Endodermal cell (in vitro differentiated cells): ENCODE measurements around the gene GTF3C2. TPM values are rescaled to one million over a fixed set of nuclear protein-coding genes. Genes with fewer than 3 reads are reported as not detected.

Experiments used
- DNase-seq: peaks from one replicate; pipeline ENCODE4 v3.0.0-alpha.2; 2017
- H3K27ac ChIP-seq: 2 replicates; pipeline ENCODE4 v1.5.1; 2013; ENCODE audit warnings: mild to moderate bottlenecking, low read depth, low read length, moderate library complexity
- H3K27me3 ChIP-seq: 2 replicates; pipeline ENCODE4 v1.6.1; 2013; ENCODE audit warnings: mild to moderate bottlenecking, low read length, moderate library complexity; ENCODE audit not compliant: insufficient read depth, control insufficient read depth, poor library complexity, severe bottlenecking
- H3K36me3 ChIP-seq: 2 replicates; pipeline ENCODE4 v1.7.0; 2013; ENCODE audit warnings: mild to moderate bottlenecking, low read length, moderate library complexity; ENCODE audit not compliant: control insufficient read depth, insufficient read depth
- H3K4me1 ChIP-seq: one replicate; pipeline ENCODE4 v1.7.0; 2013; ENCODE audit warnings: low read length; ENCODE audit not compliant: control insufficient read depth, insufficient read depth
- H3K4me3 ChIP-seq: 2 replicates; pipeline ENCODE4 v1.5.1; 2013; ENCODE audit warnings: mild to moderate bottlenecking, low read length, moderate library complexity
- H3K9ac ChIP-seq: 2 replicates; pipeline ENCODE4 v1.6.1; 2013; ENCODE audit warnings: mild to moderate bottlenecking, low read length, moderate library complexity; ENCODE audit not compliant: poor library complexity, severe bottlenecking; ENCODE audit errors: extremely low read depth
- H3K9me3 ChIP-seq: 2 replicates; pipeline ENCODE4 v1.6.1; 2013; ENCODE audit warnings: mild to moderate bottlenecking, low read length, moderate library complexity; ENCODE audit not compliant: control insufficient read depth
- H3K27ac Mint-ChIP-seq: 2 replicates; pipeline ENCODE4 v1.8.0; 2020; ENCODE audit warnings: mixed read lengths
- H3K27me3 Mint-ChIP-seq: 2 replicates; pipeline ENCODE4 v1.8.0; 2021; ENCODE audit warnings: mild to moderate bottlenecking, mixed read lengths; ENCODE audit not compliant: insufficient read depth
- H3K36me3 Mint-ChIP-seq: 2 replicates; pipeline ENCODE4 v1.8.0; 2020; ENCODE audit warnings: low read depth, mixed read lengths
- H3K4me1 Mint-ChIP-seq: 2 replicates; pipeline ENCODE4 v1.8.0; 2020; ENCODE audit warnings: mixed read lengths
- H3K4me3 Mint-ChIP-seq: 2 replicates; pipeline ENCODE4 v1.8.0; 2020; ENCODE audit warnings: mild to moderate bottlenecking, moderate library complexity, mixed read lengths
- H3K9me3 Mint-ChIP-seq: 2 replicates; pipeline ENCODE4 v1.8.0; 2020; ENCODE audit warnings: mild to moderate bottlenecking, mixed read lengths
- CTCF ChIP-seq: fragments of 200-600 bp; sonication (generic); conservative IDR thresholded peaks from 2 replicates; pipeline ENCODE4 v1.5.0; 2021; ENCODE audit warnings: antibody characterized with exemption, mild to moderate bottlenecking
- WGBS, 2 experiments: methylation state at CpG; one replicate each; pipeline versions ENCODE4 v1.1.5 to v1.1.7; 2013; ENCODE audit warnings: missing lambda C conversion rate in 2 of 2, mixed read lengths in 1 of 2; ENCODE audit not compliant: insufficient coverage in 1 of 2, insufficient read length in 1 of 2; 5-methylcytosine and 5-hydroxymethylcytosine counted together
- total RNA-seq, 2 donors: library from RNA; stranded (reverse); fragmentation: NEBNext Ultra II Directional in 1 of 2; extraction: Animal tissue kit (Norgen Biotek cat#: 25700) in 1 of 2; gene quantifications; 2 replicates in 1 of 2; 3 replicates in 1 of 2; pipeline ENCODE4 v1.2.1, GENCODE V29; 2021

GTF3C2 gene
- total RNA-seq, 2 donors from 2014 or later = 105 to 120 TPM

GRCh38 chr2:27393225-27393624, 36.7 kb upstream of the GTF3C2 start:
- H3K9ac ChIP-seq = no peak overlapping the region
- peaks cover 31% of the 10 kb centered on the region for H3K36me3 Mint-ChIP-seq
- DNase-seq = no peak
- TF ChIP-seq CTCF = no peak
- no peaks in the 10 kb centered on the region for H3K4me1 ChIP-seq
- no peak overlapping the region for H3K4me3 Mint-ChIP-seq
- H3K4me3 ChIP-seq = no peak overlapping the region
- H3K27me3 Mint-ChIP-seq = no peaks in the 10 kb centered on the region
- no peaks in the 10 kb centered on the region for H3K27me3 ChIP-seq
- no peaks in the 10 kb centered on the region for H3K9me3 Mint-ChIP-seq
- H3K9me3 ChIP-seq = no peaks in the 10 kb centered on the region
- H3K4me1 Mint-ChIP-seq = peaks cover 2% of the 10 kb centered on the region
- H3K27ac ChIP-seq = no peak overlapping the region
- no peak overlapping the region for H3K27ac Mint-ChIP-seq
- peaks cover 20% of the 10 kb centered on the region for H3K36me3 ChIP-seq
- 96 to 97% methylated on average over 21 to 33 of the region's 33 CpGs for WGBS, 2 experiments

- Histone ChIP-seq H3K9ac (no peak overlapping the region), H3K36me3 (peaks cover 25% of the 10 kb centered on the region), H3K4me3 (no peak overlapping the region), H3K4me1 (no peaks in the 10 kb centered on the region), H3K27ac (no peak overlapping the region), H3K27me3 (no peaks in the 10 kb centered on the region), H3K9me3 (no peaks in the 10 kb centered on the region)
- Mint-ChIP-seq H3K27ac (no peak overlapping the region), H3K4me3 (no peak overlapping the region), H3K27me3 (no peaks in the 10 kb centered on the region), H3K4me1 (no peaks in the 10 kb centered on the region), H3K9me3 (no peaks in the 10 kb centered on the region), H3K36me3 (peaks cover 42% of the 10 kb centered on the region)
- WGBS, 2 experiments = 90 to 95% methylated on average over 1 to 9 of the region's 9 CpGs
- DNase-seq = no peak
- TF ChIP-seq CTCF = no peak
These were observed 34.5 kb upstream of the GTF3C2 start for GRCh38 chr2:27390822-27391679.

GRCh38 chr2:27381577-27382181, 25.1 kb upstream of the GTF3C2 start:
- Mint-ChIP-seq H3K27ac (peak overlapping the region; percentile 97), H3K9me3 (no peaks in the 10 kb centered on the region), H3K4me1 (peaks cover 19% of the 10 kb centered on the region), H3K4me3 (peak overlapping the region; percentile 92), H3K36me3 (peaks cover 57% of the 10 kb centered on the region), H3K27me3 (no peaks in the 10 kb centered on the region)
- peak; percentile 52 for DNase-seq
- TF ChIP-seq CTCF = no peak
- 94 to 97% methylated on average over 10 of the region's 10 CpGs for WGBS, 2 experiments
- H3K36me3 ChIP-seq = peaks cover 78% of the 10 kb centered on the region
- no peaks in the 10 kb centered on the region for H3K27me3 ChIP-seq
- H3K9me3 ChIP-seq = no peaks in the 10 kb centered on the region
- H3K4me3 ChIP-seq = no peak overlapping the region
- peaks cover 4% of the 10 kb centered on the region for H3K4me1 ChIP-seq
- H3K27ac ChIP-seq = peak overlapping the region; percentile 96
- no peak overlapping the region for H3K9ac ChIP-seq
